Smooth muscle cell (in vitro differentiated cells): Measurements from ENCODE around the gene HDLBP. TPM values are rescaled to one million over a fixed set of nuclear protein-coding genes. Genes with fewer than 3 reads are reported as not detected.

Experiments
- DNase-seq: peaks from one replicate; lab custom pipeline; 2025; ENCODE audit not compliant: unreplicated experiment; lab: John Stamatoyannopoulos, UW
- H2AFZ ChIP-seq: fragments of 200-600 bp; sonication (generic); 2 replicates; pipeline ENCODE4 v1.6.0; 2016; ENCODE audit warnings: antibody characterized with exemption, low read depth, mild to moderate bottlenecking
- H3F3A ChIP-seq: fragments of 200-600 bp; sonication (generic); 2 replicates; pipeline ENCODE4 v1.6.0; 2017; ENCODE audit warnings: antibody characterized with exemption, low read depth
- H3K27ac ChIP-seq: fragments of 200-600 bp; sonication (generic); 2 replicates; pipeline ENCODE4 v1.5.1; 2016; ENCODE audit warnings: low read depth, mild to moderate bottlenecking
- H3K27me3 ChIP-seq: fragments of 200-600 bp; sonication (generic); 2 replicates; pipeline ENCODE4 v1.6.1; 2016; ENCODE audit warnings: low read depth, mild to moderate bottlenecking
- H3K36me3 ChIP-seq: fragments of 200-600 bp; sonication (generic); 2 replicates; pipeline ENCODE4 v1.5.1; 2016; ENCODE audit warnings: low read depth
- H3K4me1 ChIP-seq: fragments of 200-600 bp; sonication (generic); 2 replicates; pipeline ENCODE4 v1.5.1; 2016; ENCODE audit warnings: low read depth
- H3K4me2 ChIP-seq: fragments of 200-600 bp; sonication (generic); 2 replicates; pipeline ENCODE4 v1.6.0; 2016; ENCODE audit warnings: mild to moderate bottlenecking
- H3K4me3 ChIP-seq: fragments of 200-600 bp; sonication (generic); 2 replicates; pipeline ENCODE4 v1.5.1; 2016; ENCODE audit warnings: mild to moderate bottlenecking
- H3K79me2 ChIP-seq: fragments of 200-600 bp; sonication (generic); 2 replicates; pipeline ENCODE4 v1.6.0; 2016; ENCODE audit warnings: low read depth, mild to moderate bottlenecking
- H3K9ac ChIP-seq: fragments of 200-600 bp; sonication (generic); 2 replicates; pipeline ENCODE4 v1.6.0; 2016; ENCODE audit warnings: low read depth
- H3K9me3 ChIP-seq: fragments of 200-600 bp; sonication (generic); replicated peaks from 2 replicates; pipeline ENCODE4 v1.5.1; 2016; ENCODE audit warnings: low read depth
- H4K20me1 ChIP-seq: fragments of 200-600 bp; sonication (generic); 2 replicates; pipeline ENCODE4 v1.6.0; 2016; ENCODE audit warnings: low read depth
- WGBS: methylation state at CpG from one replicate; pipeline ENCODE4 v1.1.7; 2016; ENCODE audit warnings: low lambda C conversion rate; 5-methylcytosine and 5-hydroxymethylcytosine counted together
- polyA plus RNA-seq: library from polyadenylated mRNA; unstranded; fragments of >200 nt; fragmentation: Nextera tagmentation; extraction: Ambion mirVana; gene quantifications from 2 replicates; pipeline ENCODE4 v1.2.1, GENCODE V29; 2016
- total RNA-seq: library from RNA; depleted of rRNA; stranded (reverse); fragments of >200 nt; gene quantifications from 2 replicates; pipeline ENCODE4 v1.2.3, GENCODE V29; 2014
- TF ChIP-seq, protein P1 (sequence below): fragments of 200-600 bp; sonication (generic); IDR thresholded peaks from 2 replicates; pipeline ENCODE4 v1.5.1; 2017; ENCODE audit warnings: borderline replicate concordance, mild to moderate bottlenecking, antibody characterized with exemption; ENCODE audit not compliant: insufficient read depth, poor library complexity, severe bottlenecking

Gene HDLBP
- total and polyA plus RNA-seq, 2 experiments from 2014 or later: 504 to 545 TPM

DNA sequence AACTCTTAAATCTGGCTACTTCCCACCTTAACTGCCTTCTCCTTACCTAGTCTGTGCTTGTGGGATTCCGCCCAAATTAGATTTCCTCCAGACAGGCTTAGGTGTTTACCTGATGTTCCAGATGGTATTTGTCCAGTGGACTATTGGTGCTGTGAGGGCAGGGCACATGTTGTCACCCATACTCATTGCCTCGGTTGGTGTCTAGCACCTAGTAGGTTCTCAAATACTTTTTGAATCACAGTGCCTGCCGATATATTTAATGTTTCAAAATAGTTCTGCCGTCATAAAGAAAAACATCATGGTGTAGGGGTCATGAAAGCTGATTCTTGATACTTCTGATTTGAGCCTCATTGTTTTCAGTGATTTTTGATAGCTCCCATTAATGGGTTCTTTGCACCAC is 1.4 kb upstream of the HDLBP start:
- no peaks in the 10 kb centered on the region for H3K36me3 ChIP-seq
- H2AFZ ChIP-seq: no peak overlapping the region
- H3K9me3 ChIP-seq: no peaks in the 10 kb centered on the region
- TF ChIP-seq, protein P1, sequence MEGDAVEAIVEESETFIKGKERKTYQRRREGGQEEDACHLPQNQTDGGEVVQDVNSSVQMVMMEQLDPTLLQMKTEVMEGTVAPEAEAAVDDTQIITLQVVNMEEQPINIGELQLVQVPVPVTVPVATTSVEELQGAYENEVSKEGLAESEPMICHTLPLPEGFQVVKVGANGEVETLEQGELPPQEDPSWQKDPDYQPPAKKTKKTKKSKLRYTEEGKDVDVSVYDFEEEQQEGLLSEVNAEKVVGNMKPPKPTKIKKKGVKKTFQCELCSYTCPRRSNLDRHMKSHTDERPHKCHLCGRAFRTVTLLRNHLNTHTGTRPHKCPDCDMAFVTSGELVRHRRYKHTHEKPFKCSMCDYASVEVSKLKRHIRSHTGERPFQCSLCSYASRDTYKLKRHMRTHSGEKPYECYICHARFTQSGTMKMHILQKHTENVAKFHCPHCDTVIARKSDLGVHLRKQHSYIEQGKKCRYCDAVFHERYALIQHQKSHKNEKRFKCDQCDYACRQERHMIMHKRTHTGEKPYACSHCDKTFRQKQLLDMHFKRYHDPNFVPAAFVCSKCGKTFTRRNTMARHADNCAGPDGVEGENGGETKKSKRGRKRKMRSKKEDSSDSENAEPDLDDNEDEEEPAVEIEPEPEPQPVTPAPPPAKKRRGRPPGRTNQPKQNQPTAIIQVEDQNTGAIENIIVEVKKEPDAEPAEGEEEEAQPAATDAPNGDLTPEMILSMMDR: no peak
- peak overlapping the region; percentile 99 for H3K27ac ChIP-seq
- H3K27me3 ChIP-seq: no peaks in the 10 kb centered on the region
- H3K79me2 ChIP-seq: peaks cover 91% of the 10 kb centered on the region
- no peak for DNase-seq
- WGBS: 12% methylated on average over 4 of the region's 4 CpGs
- peak overlapping the region; percentile 93 for H3K4me2 ChIP-seq
- H3K4me3 ChIP-seq: peak overlapping the region; percentile 98
- peak overlapping the region; percentile 95 for H3K9ac ChIP-seq
- H3F3A ChIP-seq: peaks cover 2% of the 10 kb centered on the region
- peaks cover 59% of the 10 kb centered on the region for H4K20me1 ChIP-seq
- peaks cover 44% of the 10 kb centered on the region for H3K4me1 ChIP-seq

DNA sequence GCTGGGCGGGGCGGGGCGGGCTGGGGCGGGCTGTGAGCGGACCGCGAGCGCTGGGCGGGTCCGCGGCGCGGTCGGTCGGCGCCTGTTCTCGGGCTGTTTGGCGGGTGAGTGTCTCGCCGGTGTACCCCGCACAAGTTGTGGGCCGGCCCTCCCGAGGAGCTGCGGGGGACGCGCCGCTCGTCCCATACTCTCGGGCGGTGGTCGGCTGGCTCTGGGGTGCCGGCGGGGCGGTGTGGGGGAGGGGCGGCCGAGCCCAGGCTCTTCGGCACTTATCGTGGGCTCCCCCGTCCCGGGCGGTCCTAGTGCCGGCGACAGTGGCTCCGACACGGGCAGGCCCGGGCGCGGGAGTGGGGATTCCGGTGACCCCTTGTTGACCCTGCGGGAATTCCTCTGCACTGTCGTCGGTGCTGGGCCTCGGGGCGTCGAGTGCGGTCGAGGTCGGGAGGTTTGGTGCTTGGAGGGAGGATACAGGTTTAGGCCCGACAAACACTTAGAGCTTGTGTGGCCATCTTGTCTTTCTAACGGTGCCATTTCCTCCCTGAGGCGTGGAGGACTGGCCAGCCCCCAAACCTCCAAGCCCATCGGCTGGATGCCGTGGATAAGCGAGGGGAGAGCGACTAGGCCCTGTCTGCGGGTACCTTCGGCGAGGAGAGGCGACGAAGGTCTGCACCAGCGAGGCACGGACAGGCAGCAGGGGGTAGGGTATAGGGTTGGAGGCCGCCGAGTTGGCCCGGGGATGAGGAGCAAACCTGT is 583 bp upstream of the HDLBP start, which contains the start of gene SEPTIN2:
Gene SEPTIN2 (plus strand): TSS at position 47 of the 753 bp plus-strand sequence. CDS start 8,308 bp downstream, outside the sequence.
- DNase-seq: peak; percentile 92
- peaks cover 8% of the 10 kb centered on the region for H3F3A ChIP-seq
- peak within 1 kb of the TSS; percentile 93 for H3K4me2 ChIP-seq
- under 1% methylated on average over 43 of the region's 75 CpGs for WGBS
- peak within 1 kb of the TSS; percentile 98 for H3K9ac ChIP-seq
- no peaks in the 10 kb centered on the region for H3K36me3 ChIP-seq
- H3K27me3 ChIP-seq: no peaks in the 10 kb centered on the region
- peak within 1 kb of the TSS; percentile 98 for H3K4me3 ChIP-seq
- H4K20me1 ChIP-seq: peaks cover 59% of the 10 kb centered on the region
- H3K9me3 ChIP-seq: no peaks in the 10 kb centered on the region
- H3K4me1 ChIP-seq: peaks cover 43% of the 10 kb centered on the region
- TF ChIP-seq, protein P1: no peak
- peaks cover 91% of the 10 kb centered on the region for H3K79me2 ChIP-seq
- H2AFZ ChIP-seq: peak within 1 kb of the TSS; percentile 91
- H3K27ac ChIP-seq: peak within 1 kb of the TSS; percentile 99

GRCh38 chr2:241314226-241315092 is 1.0 kb downstream of the HDLBP start:
- peak overlapping the region; percentile 98 for H3K4me3 ChIP-seq
- TF ChIP-seq, protein P1: no peak
- H3K36me3 ChIP-seq: no peaks in the 10 kb centered on the region
- H3K27ac ChIP-seq: peak overlapping the region; percentile 99
- H3K79me2 ChIP-seq: peaks cover 91% of the 10 kb centered on the region
- WGBS: 4% methylated on average over 34 of the region's 38 CpGs
- H2AFZ ChIP-seq: peak overlapping the region; percentile 20
- H3K27me3 ChIP-seq: no peaks in the 10 kb centered on the region
- no peaks in the 10 kb centered on the region for H3K9me3 ChIP-seq
- peak overlapping the region; percentile 87 for H3K4me2 ChIP-seq
- no peak for DNase-seq
- peaks cover 33% of the 10 kb centered on the region for H3K4me1 ChIP-seq
- peaks cover 14% of the 10 kb centered on the region for H3F3A ChIP-seq
- H4K20me1 ChIP-seq: peaks cover 59% of the 10 kb centered on the region
- peak overlapping the region; percentile 98 for H3K9ac ChIP-seq
